GM18519 (cell line): ENCODE measurements around the gene MAP3K19.
"Not testable (repeated sequence)": the region's sequence is repeated elsewhere in the genome, so short reads cannot be mapped to it uniquely, and the experiment has no call there.

Experiments used
- ATAC-seq: cut with Tn5 transposase; IDR thresholded peaks from one replicate; pipeline ENCODE4 v1.9.1; 2021; ENCODE audit warnings: mild to moderate bottlenecking, moderate library complexity; ENCODE audit not compliant: unreplicated experiment, low FRiP score

Gene MAP3K19, protein sequence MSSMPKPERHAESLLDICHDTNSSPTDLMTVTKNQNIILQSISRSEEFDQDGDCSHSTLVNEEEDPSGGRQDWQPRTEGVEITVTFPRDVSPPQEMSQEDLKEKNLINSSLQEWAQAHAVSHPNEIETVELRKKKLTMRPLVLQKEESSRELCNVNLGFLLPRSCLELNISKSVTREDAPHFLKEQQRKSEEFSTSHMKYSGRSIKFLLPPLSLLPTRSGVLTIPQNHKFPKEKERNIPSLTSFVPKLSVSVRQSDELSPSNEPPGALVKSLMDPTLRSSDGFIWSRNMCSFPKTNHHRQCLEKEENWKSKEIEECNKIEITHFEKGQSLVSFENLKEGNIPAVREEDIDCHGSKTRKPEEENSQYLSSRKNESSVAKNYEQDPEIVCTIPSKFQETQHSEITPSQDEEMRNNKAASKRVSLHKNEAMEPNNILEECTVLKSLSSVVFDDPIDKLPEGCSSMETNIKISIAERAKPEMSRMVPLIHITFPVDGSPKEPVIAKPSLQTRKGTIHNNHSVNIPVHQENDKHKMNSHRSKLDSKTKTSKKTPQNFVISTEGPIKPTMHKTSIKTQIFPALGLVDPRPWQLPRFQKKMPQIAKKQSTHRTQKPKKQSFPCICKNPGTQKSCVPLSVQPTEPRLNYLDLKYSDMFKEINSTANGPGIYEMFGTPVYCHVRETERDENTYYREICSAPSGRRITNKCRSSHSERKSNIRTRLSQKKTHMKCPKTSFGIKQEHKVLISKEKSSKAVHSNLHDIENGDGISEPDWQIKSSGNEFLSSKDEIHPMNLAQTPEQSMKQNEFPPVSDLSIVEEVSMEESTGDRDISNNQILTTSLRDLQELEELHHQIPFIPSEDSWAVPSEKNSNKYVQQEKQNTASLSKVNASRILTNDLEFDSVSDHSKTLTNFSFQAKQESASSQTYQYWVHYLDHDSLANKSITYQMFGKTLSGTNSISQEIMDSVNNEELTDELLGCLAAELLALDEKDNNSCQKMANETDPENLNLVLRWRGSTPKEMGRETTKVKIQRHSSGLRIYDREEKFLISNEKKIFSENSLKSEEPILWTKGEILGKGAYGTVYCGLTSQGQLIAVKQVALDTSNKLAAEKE (N-terminal part only)

DNA sequence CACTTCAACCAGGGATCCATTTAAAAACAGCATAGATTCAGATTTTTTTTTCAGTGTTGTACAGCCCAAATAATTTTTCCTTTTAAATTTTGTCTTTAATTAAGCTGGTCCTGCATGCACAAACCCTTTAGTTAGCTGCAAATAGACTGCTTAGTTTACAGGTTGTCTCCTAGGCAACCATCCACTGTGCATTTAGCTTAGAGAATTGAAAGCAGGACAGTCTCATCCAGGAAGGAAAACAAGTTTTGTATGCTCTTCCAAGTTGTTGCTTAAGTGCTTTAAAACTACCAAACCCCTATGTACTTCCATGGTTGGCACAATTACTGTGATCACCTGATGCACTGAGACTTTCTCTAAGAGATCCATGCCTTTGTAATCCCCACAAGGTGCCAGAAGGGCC lies at the start of gene MAP3K19:
TSS of gene MAP3K19 (minus strand) at position 148 of the 400 bp plus-strand sequence. CDS start 22,800 bp downstream, outside the sequence.
- no peak for ATAC-seq

DNA sequence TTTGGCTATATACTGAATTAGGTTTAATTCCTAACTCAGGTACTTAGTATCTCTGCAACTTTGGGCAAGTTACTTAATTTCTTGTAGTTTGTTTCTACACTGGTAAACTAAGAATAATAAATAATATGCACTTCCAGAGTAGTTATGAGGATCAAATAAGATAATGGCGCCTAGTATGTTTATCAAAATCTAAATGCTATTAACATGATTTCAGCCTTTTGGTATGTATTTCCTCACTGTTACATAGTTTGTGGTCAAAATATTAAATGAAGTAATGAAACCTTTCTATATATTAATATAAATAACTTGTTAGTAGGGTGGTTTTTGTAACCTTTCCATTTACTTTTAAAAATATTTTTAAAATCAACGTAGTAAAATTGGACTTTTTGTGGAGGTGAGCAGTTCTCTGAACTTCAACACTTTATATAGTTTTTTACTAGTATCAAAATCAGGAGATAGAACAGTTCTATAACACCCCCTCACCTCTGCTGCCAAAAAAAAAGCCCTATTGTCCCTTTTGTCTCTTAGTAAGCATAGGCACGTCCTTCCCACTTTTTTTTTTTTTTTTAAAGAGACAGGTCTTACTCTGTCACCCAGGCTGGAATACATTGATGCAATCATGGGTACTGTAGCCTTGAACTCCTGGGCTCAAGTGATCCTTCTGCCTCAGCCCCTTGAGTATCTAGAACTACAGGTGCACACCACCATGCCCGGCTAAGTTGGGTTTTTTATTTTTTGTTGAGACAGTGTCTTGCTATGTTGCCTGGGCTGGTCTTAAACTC lies 49.6 kb upstream of the MAP3K19 start:
- ATAC-seq, result no peak

DNA sequence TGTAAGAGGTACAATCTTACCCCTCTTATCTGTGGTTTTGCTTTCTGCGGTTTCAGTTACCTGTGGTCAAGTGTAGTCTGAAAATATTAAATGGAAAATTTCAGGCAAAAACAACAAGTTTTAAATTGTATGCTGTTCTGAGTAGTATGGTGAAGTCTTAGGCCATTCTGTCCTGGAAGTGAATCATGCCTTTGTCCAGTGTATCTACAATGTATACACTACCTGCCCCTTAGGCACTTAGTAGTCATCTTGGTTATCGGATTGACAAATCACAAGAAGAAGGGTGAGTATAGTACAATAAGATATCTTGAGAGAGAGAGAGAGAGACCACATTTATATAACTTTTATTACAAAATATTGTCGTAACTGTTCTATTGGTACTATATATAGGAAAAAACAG lies 48.3 kb upstream of the MAP3K19 start:
- ATAC-seq, result no peak

DNA sequence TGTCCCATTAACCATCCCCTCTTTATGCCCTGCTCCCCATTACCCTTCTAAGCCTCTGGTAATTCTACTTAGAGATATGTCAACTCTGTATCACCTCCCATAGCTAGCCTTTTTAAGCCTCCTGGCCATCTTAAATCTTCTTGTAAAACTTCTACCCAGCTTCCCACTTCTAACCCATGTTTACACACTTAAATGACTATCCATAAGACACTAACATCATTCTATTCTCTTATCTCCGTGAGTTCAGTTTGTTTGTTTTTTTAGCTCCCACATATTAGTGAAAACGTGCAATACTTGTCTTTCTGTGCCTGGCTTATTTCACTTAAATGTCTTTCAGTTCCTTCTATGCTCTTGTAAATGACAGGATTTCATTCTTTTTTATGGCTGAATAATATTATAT lies 47.3 kb upstream of the MAP3K19 start:
- ATAC-seq, result no peak

DNA sequence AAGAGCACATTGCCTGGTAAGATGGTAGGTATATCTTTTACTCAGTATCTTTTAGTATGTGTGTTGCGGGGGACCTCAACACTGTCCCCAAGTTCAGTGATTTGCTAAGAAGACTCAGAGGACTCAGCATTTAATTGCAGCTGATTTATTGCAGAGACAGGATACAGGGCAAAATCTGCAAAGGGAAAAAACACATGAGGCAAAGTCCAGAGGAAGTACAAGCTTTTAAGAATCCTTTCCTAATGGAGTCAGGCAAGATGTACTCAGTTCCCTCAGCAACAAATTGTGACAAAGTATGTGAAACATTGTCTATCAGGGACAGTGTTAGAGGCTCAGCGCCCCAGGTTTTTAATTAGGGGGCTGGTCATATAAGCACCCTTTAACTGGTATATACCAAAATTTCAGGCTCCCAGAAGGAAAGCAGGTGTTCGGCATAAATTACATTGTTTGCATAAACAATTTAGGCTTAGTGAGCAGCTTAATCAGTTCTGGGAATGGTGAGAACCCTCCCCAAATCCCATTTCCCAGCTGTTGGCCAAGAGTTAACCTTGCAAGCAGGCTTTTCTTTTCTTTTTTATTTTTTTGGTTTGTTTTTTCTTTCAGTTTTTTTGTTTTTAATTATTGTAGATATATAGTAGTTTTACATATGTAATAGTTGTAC lies 46.6 kb upstream of the MAP3K19 start:
- ATAC-seq, result no peak

DNA sequence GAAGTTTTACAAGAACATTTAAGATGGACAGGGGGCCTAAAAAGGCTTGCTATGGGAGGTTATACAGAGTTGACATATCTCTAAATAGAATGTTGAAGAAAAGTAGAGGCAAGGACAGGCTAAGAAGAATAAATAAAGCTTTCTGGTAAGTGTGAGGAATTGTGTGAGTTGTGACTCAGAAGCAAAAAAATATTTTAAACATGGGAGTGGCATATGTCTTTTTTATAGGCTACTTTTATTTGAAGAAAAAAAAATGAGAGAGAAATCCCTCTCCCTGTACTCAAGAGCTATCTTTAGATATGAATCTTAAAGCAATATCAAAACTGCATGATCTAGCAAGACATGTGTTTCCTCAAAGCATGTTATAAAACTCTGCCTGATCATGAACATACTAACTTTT lies 45.9 kb upstream of the MAP3K19 start:
- no peak for ATAC-seq

DNA sequence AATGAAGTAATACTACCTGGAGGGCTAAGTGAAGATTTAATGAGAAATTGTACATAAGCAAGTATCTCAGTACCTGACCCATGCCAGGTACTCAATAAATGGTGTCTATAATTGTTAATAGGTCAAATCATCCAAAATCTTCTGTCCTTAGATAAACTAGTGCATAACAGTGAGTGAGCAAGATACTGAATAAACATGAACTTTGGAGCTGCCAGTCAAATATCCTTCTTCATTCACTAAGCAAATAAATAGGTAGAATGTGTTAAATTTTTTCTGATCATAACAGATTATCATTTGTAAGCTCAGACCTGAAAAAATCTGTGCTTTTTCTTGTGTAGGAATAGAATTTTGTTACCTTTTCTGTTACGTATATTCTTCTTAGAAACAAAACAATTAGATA lies 44.4 kb upstream of the MAP3K19 start:
- ATAC-seq, result no peak

DNA sequence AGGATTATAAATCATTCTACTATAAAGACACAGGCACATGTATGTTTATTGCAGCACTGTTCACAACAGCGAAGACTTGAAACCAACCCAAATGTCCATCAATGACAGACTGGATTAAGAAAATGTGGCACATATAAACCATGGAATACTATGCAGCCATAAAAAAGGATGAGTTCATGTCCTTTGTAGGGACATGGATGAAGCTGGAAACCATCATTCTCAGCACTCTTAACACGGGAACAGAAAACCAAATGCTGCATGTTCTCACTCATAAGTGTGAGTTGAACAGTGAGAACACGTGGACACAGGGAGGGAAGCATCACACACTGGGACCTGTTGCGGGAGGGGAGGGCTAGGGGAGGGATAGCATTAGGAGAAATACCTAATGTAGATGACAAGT lies 42.4 kb upstream of the MAP3K19 start:
- ATAC-seq, result not testable (repeated sequence)

DNA sequence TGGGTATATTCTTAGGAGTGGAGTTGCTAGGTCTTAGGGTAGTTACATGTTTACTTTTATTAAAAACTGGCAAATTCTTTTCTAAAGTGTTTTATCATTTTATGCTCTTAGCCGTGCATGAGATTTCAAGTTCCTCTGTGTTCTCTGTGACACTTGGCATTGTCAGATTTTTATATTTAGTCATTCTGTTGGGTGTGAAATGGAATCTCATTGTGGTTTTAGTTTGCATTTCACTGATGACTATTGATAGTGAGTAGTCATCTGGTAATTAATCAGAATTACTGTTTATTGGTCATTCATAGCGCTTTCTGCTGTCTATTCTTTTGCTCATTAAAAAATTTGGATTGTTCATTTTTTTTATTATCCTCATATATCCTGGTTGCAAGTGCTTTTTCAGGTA lies 39.0 kb upstream of the MAP3K19 start:
- ATAC-seq, result no peak

DNA sequence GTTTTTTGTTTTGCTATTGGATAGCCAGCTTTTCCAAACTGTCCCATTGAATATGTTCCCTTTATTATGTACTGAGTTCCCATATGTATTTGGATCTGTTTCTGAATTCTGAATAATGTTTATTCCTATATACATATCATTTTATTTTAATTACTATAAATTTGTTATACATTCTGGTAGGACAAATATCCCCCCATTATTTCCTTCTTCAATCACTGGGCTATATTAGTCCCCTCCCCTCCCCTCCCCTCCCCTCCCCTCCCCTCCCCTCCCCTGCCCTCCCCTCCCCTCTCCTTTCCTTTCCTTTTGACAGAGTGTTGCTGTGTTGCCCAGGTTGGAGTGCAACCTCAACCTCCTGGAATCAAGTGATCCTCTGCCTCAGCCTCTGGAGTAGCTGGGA lies 31.2 kb upstream of the MAP3K19 start:
- ATAC-seq, result no peak

DNA sequence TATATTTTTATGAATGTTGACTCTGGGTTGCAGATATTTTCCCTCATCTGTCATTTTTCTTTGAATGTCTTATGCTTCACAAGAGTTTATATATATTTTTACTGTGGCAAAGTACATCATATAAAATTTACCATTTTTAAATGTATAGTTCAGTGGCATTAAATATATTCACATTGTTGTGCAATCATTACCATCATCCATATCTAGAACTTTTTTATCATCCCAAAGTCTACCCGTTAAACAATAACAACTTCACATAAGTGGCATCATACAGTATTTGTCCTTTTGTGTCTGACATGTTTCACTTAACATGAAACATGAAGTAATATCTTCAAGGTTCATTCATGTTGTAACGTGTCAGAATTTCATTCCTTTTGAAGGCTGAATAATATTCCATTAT lies 29.3 kb upstream of the MAP3K19 start:
- no peak for ATAC-seq

DNA sequence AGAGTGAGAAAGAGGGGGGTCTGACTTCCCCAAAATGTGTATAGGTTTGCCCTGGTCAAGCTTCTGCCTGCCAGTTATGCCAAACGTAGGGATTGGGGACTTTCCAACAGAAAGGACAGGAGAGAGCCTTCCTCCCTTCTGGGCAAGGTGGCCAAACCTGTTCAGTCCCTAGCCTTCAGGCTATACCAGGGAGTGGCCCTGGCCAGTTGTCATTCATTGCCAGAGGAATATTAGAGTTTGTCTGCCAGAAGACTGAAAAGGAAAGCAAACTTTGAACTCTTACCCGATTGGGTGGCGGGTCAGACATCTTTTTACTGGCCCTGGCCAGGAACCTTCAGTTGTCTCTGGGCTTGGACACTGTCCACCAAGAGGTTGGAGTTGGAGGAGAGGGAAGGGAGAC lies 27.0 kb upstream of the MAP3K19 start:
- ATAC-seq, result no peak

DNA sequence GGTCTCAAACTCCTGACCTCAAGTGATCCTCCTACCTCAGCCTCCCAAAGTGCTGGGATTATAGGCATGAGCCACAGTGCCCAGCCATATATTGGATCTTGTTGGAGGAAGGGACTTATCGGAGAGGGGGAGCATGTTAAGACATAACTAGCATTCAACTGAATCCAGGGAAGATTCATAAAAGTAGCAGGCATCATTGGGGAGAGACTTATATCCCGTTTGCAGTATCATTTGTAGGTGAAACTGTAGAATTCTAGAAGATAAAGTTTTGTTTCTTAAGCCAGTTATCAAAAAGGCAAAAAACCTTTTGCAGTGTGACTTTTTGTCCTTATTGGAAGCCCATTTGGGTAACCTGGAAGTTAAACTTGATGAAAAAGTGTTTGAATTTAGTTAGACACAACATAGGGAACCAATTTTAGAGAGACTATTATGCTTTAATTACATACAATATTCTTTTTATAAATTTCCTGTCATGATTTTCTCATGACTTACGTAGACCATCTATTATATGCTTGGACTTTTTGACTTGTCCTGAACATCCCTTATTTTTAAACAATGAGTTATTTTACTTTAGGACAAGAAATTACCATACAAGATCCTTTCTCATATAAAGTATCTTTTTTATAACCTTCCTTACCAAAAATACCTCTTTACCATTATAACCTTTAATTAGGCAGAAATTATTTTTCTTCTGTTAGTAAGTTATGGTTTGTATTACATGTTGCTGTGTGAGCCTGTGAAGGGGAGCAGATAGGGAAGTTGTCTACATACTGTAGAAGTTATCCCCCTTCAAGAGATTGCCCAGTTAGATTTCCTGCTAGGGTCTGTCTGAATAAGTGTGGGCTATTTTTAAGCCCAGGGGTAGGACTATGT lies 25.1 kb upstream of the MAP3K19 start:
- ATAC-seq, result no peak

DNA sequence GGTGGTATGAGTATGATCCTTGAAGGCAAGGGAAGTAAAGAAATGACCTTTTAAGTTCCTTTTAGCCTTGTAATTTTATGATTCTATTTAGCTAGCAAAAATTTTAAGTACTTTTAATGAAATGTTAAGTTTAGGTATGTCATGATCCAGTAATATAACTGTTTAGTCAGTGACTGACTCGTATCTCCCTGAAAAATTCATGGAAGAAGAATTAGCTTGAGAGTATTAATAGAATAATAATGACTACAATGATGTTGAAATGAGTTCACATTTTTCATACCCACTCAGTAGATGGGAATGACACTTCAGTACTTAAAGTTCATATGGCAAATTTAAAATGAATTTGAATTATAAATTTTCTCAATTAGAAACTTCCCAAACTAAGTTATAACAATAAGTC lies 19.5 kb upstream of the MAP3K19 start:
- no peak for ATAC-seq

DNA sequence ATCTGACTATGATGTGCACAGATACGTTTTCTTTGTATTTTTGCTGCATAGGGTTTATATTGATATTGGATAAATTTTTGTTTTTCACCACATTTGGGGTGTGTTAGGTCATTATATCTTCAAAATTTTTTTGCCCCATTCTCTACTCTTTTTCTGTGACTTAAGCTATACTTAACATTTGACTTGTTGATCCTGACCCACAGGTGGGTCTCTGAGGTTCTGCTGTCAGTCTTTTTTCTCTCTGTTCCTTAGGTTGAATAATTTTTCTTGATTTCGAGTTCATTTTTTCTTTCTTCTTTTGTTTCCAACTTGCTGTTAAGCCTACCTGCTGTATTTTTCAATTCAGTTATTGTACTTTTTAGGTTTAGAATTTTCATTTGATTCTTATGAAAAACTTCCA lies 16.9 kb upstream of the MAP3K19 start:
- ATAC-seq, result no peak

DNA sequence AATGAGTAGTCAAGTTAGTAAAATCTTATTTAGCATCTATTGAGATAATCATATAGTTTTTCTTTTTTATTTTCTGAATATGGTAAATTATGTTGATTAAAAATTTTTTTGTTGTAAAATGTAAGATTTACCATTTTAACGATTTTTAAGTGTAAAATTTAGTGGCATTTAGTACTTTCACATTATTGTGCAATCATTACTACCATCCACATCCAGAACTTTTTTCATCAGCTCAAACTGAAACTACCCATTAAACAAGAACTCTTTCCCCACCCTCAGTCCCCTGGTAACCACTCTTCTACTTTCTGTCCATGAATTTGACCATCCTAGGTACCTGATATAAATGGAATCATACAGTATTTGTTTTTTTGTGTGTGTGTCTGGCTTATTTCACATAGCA lies 16.0 kb upstream of the MAP3K19 start:
- ATAC-seq, result no peak

DNA sequence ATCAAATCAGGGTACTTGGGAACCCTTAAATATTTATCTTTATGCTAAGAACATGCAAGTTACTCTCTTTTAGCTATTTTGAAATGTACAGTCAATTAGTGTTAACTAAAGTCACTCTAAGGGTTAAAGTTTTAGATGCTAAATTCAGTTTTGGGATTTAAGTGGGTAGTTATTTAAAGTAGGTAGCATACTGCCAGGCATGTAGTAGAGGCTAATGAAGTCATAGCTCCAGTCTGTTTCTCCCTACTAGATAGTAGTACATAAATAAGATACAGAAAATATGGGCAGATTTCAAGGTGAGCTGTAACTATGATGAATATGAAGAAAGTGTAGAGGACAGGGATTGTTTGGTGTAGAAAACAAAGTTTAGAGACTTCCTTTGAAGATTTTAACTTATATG lies 12.3 kb upstream of the MAP3K19 start:
- no peak for ATAC-seq

DNA sequence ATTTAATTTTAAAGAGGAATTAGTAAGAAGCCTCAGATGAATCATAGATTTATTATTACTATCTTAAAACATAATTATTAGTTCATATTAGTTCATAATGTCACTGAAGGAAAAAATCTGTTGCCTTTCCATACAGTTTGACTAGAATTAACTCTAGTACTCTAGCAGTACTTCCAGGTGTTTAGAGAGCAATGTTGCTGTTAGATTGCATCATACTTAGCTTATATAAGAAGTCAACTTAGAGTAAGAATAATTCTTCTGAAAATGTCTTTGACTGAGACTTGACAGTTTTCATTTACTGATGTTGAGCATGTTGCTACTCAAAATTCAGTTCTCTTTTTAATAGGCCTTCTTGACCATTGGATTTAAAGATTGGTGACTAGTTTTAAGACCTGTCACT lies 9.5 kb upstream of the MAP3K19 start:
- no peak for ATAC-seq

DNA sequence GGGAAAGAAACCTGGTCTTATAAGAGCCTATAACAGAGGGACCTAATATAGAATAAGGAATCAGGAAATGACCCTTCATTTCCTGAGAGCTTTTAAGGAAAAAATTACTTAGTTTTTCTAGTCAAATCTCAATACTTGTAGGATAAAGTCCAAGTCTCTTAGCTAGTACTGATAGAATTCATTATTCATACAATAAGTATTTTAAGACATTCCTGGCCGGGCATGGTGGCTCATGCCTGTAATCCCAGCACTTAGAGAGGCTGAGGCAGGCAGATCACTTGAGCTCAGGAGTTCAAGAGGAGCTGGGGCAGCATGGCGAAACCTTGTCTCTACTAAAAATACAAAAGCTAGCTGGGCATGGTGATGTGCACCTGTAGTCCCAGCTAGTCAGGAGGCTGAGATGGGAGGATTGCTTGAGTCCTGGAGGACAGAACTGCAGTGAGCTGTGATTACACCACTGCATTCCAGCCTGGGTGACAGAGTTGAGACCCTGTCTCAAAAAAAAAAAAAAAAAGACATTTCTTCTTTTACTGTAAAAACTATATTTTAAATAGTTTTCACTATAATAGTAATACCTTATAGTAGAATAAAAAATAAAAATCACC lies 8.0 kb upstream of the MAP3K19 start:
- no peak for ATAC-seq
